SHP77 (cell line): Measurements from ENCODE around the gene TMEM147.

Experiments
- DNase-seq, 2 experiments: peaks; one replicate each; lab custom pipeline; 2025; lab: John Stamatoyannopoulos, UW

Gene TMEM147

DNA sequence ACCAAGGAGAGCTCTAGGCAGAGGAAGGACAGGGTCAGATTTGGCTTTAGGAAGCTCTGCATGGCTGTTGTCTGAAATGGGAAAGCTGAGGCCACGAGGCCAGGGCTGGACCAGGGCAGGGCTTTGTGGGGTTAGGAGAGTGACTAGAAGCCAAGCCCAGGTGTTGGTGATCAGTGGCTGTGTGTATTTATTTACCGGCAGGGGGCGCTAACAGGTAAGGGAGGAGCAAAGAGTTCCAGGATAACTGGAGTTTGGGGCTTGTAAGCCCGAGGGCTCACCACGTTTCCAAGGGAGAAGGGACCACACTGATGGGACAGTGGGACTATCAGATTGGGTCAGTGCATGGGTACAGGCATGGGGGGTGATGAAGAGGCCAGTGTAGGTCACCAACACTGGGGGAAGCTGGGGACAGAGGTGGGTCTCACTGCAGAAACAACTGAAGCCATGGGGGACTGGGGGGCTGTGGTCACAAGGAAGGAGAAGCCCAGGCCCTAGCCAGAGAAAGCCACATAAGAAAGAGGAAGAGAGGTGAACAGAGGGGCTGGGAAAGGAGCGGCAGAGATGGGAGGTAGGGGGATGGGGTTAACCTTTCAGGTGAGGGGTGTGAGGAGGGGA, 3.9 kb downstream of the TMEM147 start:
- peak; percentile 65 to 74 for DNase-seq

DNA sequence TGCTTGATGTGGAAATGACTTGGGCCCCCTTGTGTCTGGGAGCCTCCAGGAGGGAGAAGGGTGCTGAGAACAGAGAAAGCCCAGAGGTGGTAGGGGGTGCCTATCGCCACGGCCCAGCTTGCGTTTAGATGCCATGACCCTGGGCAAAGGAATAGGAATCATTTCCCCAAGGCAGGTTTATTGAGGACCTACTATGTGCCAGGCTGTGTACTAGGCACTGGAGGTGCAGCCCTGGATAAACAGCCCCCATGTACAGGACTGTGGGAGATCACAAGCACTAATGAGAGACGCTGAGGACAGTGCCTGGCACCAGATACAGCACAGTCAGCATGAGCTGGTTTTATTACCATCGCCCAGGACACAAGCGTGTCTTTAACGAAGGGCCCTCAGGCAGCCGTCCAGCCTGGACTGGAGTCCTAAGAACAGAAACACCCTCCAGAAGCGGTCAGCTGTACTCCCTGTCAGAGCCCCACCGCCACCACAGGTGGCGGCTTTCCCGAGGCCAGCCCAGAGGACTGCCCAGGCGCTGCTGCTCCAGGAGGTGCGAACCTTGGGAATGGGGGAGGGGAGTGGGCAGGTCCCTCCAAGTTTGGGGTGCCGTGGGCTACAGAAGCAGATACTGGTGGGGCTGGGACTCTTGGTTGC, 4.6 kb downstream of the TMEM147 start:
- DNase-seq, result no peak

DNA sequence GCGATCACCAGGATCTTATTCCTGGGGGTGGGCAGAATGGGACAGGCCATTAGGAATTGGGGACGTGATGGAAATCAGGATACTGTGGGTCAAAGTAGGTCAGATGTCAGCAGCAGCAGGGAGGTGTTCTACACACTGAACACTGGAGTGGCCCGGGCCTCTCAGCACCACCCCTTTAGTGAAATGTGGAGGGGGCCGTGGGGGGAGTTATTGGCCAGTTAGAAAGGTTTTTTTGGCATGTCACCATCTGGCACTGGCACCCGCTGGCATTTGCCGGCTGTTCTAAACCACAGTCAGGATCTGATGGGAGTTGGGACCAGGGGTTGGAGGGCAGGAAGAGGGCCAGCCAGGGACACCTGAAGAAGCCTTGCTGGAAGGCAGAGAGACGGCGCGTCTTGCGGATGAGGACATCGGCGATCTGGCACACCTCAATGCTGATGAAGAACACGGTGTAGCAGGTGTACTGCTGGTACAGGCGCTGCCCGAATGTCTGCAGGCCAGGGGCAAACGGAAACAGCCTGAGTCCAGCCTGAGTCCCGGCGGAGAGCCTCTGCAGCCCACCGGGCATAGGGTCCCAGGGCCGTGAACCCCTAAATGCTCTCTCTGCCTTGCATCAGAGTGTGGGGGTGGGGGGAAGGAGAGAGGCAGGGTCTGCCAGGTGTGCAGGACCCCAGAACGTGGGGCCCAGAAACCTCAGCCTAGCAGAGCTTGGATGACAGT, 5.8 kb downstream of the TMEM147 start:
- DNase-seq, result no peak

DNA sequence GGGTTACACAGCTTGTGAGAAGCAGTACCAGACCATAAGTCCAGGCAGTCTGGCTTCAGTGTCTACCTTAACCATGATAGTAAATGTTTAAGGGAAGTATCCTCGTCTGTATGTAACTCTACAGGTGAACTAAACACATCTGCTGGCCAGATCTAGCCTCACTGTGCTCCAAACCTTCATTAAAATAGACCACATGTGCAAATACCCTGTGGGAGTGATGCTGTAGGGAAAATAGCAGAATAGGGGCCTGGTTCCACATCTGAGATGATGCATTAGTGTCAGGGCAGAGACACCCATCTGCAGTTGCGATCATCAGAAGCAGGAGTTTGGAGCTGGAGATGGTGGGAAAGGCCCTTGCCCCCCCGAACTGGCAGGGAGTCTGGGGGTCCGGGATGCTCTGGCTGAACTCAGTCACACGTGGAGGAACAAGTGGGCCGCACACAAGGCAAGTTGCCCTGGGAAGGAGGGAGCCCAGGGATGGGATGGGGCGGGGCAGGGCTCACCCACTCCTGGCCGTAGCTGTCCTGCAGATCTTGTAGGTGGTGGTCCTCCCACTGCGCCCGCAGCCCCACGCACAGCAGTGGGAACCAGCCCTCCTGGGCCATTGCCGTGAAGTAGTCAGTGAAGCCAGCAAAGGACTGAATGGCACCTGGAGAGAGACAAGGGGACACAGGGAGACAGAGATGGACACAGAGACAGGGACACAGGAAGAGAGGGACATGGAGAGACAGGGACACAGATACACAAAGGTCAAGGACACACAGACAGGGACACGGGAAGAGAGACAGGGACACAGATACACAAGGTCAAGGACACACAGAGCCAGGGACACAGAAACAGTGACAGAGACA, 7.3 kb downstream of the TMEM147 start:
- no peak for DNase-seq

DNA sequence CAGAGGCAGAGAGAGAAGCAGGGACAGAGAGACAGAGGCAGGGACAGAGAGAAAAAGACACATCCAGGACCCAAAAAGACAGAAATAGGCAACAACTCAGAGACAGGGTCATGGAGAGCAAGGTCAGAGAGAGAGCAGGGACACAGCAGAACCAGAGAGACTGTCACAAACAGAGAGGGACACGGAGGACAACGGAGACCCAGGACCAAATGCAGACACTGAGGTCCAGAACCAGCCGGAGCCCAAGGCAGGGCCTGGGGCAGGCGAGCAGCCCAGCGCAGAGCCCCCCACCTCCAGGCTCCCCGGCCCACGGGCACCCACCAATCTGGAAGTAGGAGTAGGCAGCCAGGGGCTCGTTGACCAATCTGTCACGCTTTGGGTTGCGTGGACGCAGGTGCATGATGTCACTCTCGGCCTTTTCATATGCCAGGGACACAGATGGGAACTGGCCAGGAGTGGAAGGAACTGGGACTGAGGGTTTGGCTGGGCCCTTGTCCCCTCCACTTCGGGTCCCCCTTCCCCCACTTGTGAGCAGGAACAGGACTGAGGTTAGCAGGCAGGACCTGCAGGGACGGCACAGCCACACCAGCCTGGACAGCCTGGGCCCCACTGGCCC, 8.1 kb downstream of the TMEM147 start:
- DNase-seq, result no peak

DNA sequence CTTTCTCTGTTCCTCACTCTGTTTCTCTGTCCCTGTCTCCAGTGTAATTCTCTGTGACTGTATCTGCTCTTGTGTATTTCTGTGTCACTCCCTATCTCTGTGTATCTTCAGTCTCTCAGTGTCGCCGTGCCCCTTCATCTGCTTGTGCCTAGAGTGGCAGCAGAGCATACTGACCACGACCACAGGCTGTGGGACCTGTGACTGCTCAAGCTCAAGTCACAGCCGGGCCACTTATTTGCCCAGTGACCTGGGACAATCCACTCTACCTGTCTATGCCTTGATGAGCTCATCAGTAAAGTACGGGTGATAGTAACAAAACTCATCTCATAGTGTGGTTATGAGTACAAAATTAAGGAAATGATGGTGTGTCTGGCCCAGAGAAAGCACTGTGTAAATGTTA, 8.7 kb downstream of the TMEM147 start:
- DNase-seq, result no peak

DNA sequence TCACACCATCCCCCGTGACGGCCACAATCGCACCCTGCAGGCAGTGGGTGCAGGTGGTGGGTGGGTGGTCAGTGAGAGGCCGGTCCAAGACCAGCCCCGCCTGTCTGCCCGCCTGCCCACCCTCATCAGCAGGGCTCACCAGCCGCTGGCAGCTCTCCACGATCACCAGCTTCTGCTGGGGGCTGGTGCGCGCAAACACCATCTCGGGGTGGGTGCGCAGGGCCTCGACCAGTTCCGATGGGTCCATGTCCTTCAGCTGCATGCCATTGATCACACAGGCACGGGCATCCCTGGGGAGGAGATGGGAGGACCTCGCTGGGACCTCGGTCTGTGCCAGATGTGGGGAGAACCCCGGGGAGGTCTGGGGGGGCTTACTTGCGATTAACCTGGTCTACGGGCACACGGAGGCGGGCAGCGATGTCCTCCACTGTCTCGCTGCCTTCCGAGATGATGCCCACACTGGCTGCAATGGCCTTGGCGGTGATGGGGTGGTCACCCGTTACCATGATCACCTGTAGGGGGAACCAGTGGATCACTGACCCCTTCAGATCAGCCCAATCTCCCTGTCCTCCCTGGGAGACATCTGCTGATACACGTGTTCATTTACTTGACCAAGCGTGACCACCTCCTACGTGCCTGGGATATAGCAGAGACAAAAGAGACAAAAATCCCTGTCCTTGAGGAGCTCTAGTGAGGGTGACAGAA, 10.0 kb downstream of the TMEM147 start:
- DNase-seq, result peak; percentile 70 to 75

DNA sequence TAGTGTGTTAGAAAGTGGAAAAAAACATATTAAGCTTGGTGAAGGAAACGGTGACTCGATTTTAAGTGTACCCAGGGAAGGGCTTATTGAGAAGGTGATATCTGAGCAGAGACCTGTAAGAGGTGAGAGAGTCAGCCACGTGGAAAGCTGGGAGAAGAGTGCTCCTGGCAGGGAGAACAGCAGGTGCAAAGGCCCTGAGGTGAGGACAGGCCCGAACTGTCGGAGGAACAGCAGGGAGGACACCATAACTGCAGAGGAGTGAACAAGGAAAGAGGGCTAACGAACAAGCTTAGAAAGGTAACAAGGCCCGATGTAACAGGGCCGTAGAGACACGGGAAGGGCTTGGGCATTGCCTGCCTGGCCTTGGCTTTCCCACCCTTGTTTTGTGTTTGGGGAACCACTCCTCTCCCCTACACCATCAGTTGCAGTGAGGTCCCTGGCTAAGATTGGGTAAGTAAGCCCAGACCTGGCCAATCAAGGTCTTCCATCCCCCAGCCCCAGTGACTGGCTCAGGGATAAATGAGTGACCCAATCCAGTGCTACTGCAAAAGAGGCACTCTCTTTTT, 10.7 kb downstream of the TMEM147 start:
- DNase-seq, result no peak

DNA sequence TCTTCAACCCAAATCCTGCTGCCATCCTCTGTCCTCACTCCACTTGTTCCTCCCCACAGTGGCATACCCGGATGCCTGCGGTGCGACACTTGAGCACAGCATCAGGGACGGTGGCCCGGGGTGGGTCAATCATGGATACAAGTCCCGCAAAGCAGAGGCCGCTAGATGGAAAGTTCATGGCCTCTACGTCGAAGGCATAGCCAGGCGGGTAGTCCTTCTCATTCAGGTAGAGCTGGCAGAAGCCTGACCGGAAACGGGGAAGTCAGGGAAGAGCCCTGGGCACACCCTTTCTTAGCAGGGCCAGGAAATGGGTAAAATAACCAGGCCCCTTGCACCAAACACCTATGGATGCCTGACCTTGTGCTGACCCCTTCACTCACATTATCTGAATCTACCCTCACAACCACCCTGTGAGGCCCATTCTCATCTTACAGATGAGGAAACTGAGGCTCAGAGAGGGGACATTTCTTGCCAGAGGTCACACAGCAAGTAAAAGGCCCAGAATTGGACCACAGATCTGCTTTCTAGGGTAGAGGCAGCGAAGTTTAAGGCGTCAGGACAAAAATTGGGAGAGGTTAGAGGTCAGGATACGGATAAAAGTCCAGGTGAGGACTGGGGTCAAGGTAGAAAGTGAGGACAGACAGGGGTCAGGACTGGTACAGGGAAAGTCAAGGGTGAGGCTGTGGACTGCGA, 11.6 kb downstream of the TMEM147 start:
- no peak for DNase-seq

DNA sequence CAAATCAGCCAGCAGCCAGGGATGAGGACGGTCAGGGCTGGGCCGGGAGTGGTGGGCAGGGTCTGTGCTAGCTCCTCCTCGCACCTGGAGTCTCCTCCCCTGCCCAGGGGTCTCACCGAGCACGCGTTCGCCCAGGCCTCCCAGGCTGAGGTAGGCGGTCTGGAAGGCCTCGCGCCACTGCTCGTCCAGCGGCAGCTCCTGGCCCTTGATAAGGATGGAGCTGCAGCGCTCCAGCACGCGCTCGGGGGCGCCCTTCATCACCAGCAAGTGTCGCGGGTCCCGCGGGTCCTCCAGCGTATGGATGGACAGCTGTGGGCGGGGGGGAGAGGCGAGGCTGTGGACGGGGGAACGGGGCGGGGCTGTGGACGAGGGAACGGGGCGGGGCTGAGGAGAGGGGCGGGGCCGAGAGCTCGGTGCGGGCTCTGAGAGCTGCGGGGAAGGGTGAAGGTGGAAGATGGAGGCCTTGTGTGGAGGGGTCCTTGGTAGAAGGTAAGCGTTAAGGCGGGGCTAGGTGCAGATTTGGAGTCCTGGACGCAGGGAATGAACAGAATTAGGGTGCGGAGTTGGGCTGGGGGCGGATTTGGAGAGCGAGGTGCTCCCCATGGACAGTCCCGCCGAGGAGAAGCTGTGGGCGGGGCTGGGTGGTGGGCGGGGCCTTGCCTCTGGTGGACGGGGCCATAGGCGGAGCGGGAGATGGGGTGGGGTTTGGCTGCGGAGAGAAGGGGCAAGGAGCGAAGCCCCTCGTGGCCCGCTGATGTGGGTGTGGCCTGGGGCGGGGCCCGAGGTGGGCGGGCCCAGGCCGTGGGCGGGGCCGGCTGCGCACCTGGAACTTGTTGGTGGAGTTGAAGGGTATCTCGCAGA, 12.3 kb downstream of the TMEM147 start:
- peak; percentile 74 to 84 for DNase-seq

DNA sequence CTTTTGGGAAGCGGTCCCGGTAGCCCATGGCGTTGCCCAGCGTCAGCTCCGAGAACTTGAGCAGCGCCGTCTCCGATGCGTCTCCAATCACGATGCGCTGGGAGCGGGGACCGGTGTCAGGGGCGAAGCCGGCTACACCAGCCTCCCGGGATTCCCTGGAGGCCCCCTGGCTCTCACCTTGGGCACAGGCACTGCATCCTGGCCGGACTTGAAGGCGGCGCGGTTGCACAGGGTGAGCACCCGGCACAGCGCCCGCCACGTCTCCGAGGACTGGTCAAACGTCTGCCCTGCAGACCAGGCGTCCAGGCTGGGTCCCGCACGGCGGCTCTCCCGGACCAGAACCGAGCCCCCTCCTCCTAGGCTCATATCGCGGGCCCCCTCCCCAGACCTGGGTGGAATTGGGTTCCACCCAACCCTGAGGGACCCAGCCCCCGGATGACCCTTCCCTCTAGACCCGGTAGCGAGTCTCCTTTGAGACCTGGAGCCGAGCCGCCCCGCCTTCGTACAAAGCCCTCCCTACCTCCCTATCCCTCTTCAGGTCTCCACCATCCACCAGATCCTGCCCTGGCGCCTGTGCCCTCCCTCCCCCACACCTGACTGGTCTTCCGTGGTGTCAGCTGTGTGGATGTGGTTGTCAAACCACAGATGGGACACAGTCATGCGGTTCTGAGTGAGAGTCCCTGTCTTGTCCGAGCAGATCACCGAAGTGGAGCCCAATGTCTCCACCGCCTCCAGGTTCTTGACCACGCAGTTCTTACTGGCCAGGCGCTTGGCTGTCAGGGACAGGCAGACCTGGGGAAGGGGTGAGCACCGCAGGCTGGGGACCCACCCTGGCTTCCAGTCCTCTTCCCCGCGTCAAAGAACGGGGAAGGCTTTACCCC, 13.2 kb downstream of the TMEM147 start:
- no peak for DNase-seq

DNA sequence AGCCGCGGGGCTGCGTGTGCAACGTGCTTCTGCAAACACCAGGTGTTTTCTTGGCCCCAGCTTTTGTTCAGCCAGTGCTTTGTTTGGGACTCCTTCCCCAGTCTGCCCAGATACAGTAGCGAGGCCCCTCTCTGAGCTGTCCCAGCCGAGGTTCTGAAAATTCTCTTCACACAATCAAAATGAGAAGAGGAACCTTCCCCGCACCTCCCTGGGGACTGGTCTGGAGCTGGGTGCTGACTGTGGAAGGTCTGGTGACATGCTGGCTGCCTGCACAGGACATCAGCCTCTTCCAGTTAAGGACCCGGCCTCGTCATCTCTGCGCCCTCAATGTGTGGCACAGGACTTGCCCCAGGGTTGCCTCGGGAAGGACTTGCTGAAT, 13.8 kb downstream of the TMEM147 start:
- DNase-seq, result peak; percentile 13 to 20

DNA sequence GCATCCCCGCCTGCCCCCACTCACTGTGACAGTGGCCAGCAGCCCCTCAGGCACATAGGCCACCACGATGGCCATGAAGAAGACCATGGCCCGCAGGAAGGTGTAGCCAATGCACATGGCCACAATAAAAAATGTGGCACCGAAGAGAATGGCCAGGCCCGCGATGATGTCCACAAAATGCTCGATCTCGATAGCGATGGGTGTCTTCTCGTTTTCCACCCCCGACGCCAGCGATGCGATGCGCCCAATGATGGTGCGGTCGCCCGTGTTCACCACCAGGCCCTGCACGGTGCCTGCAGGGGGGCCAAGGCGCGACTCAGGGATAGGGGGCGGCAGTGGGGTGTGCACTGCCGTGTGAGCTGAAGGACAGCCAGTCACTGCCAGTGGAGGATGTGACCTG, 14.4 kb downstream of the TMEM147 start:
- DNase-seq, result no peak

DNA sequence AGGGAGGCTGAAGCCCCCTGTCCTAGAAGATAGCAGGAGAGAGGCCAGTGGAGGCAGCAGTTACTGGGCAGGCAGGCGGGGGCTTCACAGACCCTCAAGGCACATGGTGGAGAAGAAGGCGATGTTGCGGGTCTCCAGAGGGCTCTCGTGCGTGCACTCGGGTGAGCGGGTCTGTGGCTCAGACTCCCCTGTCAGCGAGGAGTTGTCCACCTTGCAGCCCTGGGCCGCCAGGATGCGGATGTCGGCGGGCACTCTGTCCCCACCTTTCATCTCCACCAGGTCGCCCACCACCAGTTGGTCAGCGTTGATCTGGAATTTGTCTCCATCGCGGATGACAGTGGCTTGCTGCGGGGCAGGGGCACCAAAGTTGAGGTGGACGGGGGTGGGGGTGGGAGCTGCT, 14.8 kb downstream of the TMEM147 start:
- no peak for DNase-seq

DNA sequence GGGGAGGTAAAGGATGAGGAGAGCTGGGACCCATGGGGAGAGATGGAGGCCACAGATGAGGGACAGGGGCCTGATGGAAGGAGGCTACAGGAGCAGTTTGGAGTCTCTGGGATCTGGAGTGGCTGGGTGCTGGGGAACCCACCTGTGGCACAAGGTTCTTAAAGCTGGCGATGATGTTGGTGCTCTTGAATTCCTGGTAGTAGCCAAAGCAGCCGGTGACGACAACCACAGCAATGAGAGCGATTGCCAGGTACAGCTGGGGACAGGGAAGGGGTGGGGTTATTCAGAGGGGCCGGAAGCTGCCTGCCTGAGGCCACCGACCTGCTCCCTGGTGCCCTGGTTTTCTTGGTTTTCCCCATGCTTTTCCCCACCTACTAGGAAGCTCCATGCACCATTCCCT, 15.3 kb downstream of the TMEM147 start:
- DNase-seq, result no peak

DNA sequence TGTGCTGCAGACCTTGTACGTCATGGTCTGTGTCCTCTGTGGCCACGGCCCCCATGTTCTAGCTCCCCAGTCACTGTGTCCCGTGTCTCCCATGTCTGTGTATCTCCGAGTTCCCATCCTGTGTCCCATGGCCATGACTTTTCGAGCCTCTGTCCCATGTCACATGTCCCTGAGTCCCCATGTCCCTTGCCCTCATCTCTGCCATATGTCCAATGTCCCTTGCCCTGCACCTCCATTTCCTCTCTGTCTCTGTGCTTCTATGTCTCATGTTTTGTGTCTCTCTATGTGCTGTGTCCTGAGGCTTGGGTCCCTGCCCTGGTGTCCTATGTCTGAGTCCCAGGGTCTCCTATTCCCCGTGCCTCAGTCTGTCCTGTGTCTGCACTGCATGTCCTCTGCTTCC, 16.0 kb downstream of the TMEM147 start:
- no peak for DNase-seq

DNA sequence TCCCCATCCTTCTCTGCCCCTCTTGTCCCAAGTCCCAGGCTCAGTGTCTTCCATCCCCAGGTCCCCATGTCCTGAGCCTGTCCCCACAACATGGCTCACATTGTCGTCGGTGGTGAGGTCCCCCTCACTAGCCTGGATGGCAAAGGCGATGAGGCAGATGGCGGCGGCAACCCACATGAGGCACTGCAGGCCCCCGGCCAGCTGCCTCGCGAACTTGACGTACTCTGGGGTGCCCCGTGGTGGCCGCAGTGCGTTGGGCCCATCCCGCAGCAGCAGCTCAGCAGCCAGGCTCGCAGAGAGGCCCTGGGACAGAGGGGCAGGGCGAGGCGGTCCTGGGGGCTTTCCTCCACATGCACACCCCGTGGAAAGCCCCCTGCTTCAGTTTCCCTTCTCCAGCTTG, 16.9 kb downstream of the TMEM147 start:
- no peak for DNase-seq

DNA sequence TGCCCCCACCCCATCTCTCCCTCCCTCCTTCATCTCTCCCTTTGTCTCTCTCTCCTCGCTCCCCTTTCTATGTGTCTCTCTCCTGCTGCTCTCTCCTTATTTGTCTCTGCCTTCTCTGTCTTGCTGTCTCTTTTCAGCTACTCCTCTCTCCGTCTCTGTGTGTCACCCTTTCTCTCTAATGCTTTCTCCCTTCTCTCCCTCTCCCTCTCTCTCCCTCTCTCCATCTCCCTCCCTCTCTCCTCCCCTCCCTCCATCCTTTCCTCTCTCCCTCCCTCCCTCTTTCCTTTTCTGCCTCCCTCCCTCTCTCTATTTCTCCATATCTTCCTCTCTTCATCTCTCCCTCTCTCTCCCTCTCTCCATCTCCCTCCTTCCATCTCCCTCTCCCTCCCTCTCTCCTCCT, 17.4 kb downstream of the TMEM147 start:
- no peak for DNase-seq
